Trophoblast cell (in vitro differentiated cells and primary cell): Measurements from ENCODE around the gene C1orf159.
"Not testable (repeated sequence)": the region's sequence is repeated elsewhere in the genome, so short reads cannot be mapped to it uniquely, and the experiment has no call there.

Source experiments
- DNase-seq, 2 donors: peaks; one replicate each; pipeline ENCODE4 v3.0.0-alpha.2; 2016
- H2AFZ ChIP-seq: 2 replicates; pipeline ENCODE4 v1.6.1; 2013; ENCODE audit warnings: low read length, moderate library complexity, mild to moderate bottlenecking; ENCODE audit not compliant: insufficient read depth, poor library complexity
- H2AK5ac ChIP-seq: 2 replicates; pipeline ENCODE4 v1.6.1; 2013; ENCODE audit warnings: mild to moderate bottlenecking, low read length
- H2BK120ac ChIP-seq: 2 replicates; pipeline ENCODE4 v1.6.1; 2013; ENCODE audit warnings: low read length, mild to moderate bottlenecking, moderate library complexity; ENCODE audit not compliant: insufficient read depth, poor library complexity
- H2BK12ac ChIP-seq: 2 replicates; pipeline ENCODE4 v1.6.1; 2013; ENCODE audit warnings: mild to moderate bottlenecking, low read length, moderate library complexity
- H2BK5ac ChIP-seq: 2 replicates; pipeline ENCODE4 v1.6.1; 2013; ENCODE audit warnings: low read length, low read depth, moderate library complexity, mild to moderate bottlenecking; ENCODE audit not compliant: poor library complexity
- H3K14ac ChIP-seq: 2 replicates; pipeline ENCODE4 v1.6.1; 2013; ENCODE audit warnings: mild to moderate bottlenecking, low read length
- H3K18ac ChIP-seq: 2 replicates; pipeline ENCODE4 v1.6.1; 2013; ENCODE audit warnings: mild to moderate bottlenecking, low read length
- H3K23ac ChIP-seq: 2 replicates; pipeline ENCODE4 v1.6.1; 2013; ENCODE audit warnings: low read length
- H3K27ac ChIP-seq: 2 replicates; pipeline ENCODE4 v1.5.1; 2013; ENCODE audit warnings: low read depth, mild to moderate bottlenecking, inconsistent platforms, low read length, moderate library complexity
- H3K27me3 ChIP-seq: 2 replicates; pipeline ENCODE4 v1.6.1; 2013; ENCODE audit warnings: inconsistent platforms, mild to moderate bottlenecking, low read length, moderate library complexity; ENCODE audit not compliant: insufficient read depth
- H3K36me3 ChIP-seq, 2 experiments: 1 replicate in 1 of 2; 2 replicates in 1 of 2; pipeline ENCODE4 v1.6.1; 2013; ENCODE audit warnings: low read length in 2 of 2, mild to moderate bottlenecking in 2 of 2, moderate library complexity in 1 of 2; ENCODE audit not compliant: insufficient read depth in 2 of 2, control insufficient read depth in 1 of 2
- H3K4ac ChIP-seq: 2 replicates; pipeline ENCODE4 v1.6.1; 2013; ENCODE audit warnings: low read depth, mild to moderate bottlenecking, low read length, moderate library complexity
- H3K4me1 ChIP-seq, 2 experiments: 1 replicate in 1 of 2; 2 replicates in 1 of 2; pipeline ENCODE4 v1.6.1; 2013; ENCODE audit warnings: low read length in 2 of 2, mild to moderate bottlenecking in 2 of 2, moderate library complexity in 1 of 2; ENCODE audit not compliant: insufficient read depth in 2 of 2, control insufficient read depth in 1 of 2
- H3K4me2 ChIP-seq: 2 replicates; pipeline ENCODE4 v1.6.1; 2013; ENCODE audit warnings: inconsistent platforms, mild to moderate bottlenecking, low read length, moderate library complexity
- H3K4me3 ChIP-seq: 2 replicates; pipeline ENCODE4 v1.5.1; 2013; ENCODE audit warnings: mild to moderate bottlenecking, low read depth, low read length, inconsistent platforms
- H3K79me1 ChIP-seq: one replicate; pipeline ENCODE4 v1.6.1; 2013; ENCODE audit warnings: low read length
- H3K79me2 ChIP-seq: 2 replicates; pipeline ENCODE4 v1.6.1; 2013; ENCODE audit warnings: low read length, mild to moderate bottlenecking; ENCODE audit not compliant: control insufficient read depth, insufficient read depth, poor library complexity
- H3K9ac ChIP-seq: 2 replicates; pipeline ENCODE4 v1.6.1; 2013; ENCODE audit warnings: mild to moderate bottlenecking, low read length
- H3K9me3 ChIP-seq: 2 replicates; pipeline ENCODE4 v1.6.1; 2013; ENCODE audit warnings: low read depth, mild to moderate bottlenecking, control low read depth, inconsistent platforms, low read length; ENCODE audit not compliant: insufficient read depth
- H4K12ac ChIP-seq: 2 replicates; pipeline ENCODE4 v1.6.1; 2013; ENCODE audit warnings: low read depth, mild to moderate bottlenecking, low read length, moderate library complexity
- H4K8ac ChIP-seq: 2 replicates; pipeline ENCODE4 v1.6.1; 2013; ENCODE audit warnings: low read depth, mild to moderate bottlenecking, low read length, moderate library complexity
- H4K91ac ChIP-seq: one replicate; pipeline ENCODE4 v1.6.1; 2013; ENCODE audit warnings: low read depth, mild to moderate bottlenecking, low read length, moderate library complexity
- WGBS: extraction: QIAGEN DNeasy Blood & Tissue Kit; methylation state at CpG from one replicate; pipeline ENCODE4 v1.1.7; 2013; ENCODE audit warnings: missing lambda C conversion rate; ENCODE audit not compliant: insufficient read length, insufficient coverage; ENCODE audit errors: extremely low coverage; 5-methylcytosine and 5-hydroxymethylcytosine counted together

Gene C1orf159

DNA sequence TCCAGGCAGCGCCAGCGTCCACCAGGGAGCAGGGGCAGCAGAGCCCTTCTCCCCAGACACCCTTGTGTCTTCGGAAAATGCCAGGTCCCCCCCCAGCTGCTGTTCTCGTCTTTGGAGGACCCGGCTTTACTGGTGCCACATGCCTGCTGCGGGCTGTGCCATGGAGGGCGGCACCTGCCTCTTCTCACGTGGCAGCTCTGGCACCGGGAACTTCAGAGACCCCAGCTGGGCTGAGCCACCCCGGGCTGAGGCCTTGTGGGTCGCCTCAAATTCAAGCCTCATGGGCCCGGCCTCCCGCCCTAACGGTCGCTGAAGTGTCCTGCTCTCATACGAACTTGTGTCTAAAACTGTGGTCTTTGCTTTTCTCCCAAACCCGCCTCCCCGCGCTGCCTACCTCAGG is 27.0 kb upstream of the C1orf159 start:
- no peak overlapping the region for H3K27ac ChIP-seq
- no peak for DNase-seq
- no CpG with 5 or more reads among the region's 19 CpGs for WGBS
- H3K4me2 ChIP-seq, result no peak overlapping the region
- no peak overlapping the region for H2BK5ac ChIP-seq
- H4K12ac ChIP-seq, result no peak overlapping the region
- H3K9ac ChIP-seq, result no peak overlapping the region
- peaks cover 0 to 4% of the 10 kb centered on the region in 2 experiments for H3K4me1 ChIP-seq
- H4K8ac ChIP-seq, result no peak overlapping the region
- no peak overlapping the region for H3K14ac ChIP-seq
- H3K4ac ChIP-seq, result no peak overlapping the region
- H2BK120ac ChIP-seq, result no peak overlapping the region
- no peaks in the 10 kb centered on the region for H3K79me2 ChIP-seq
- H2AK5ac ChIP-seq, result no peak overlapping the region
- H2BK12ac ChIP-seq, result no peak overlapping the region
- H4K91ac ChIP-seq, result no peak overlapping the region
- H3K27me3 ChIP-seq, result peaks cover 2% of the 10 kb centered on the region
- no peaks in the 10 kb centered on the region for H3K79me1 ChIP-seq
- no peaks in the 10 kb centered on the region for H3K36me3 ChIP-seq
- H2AFZ ChIP-seq, result no peak overlapping the region
- H3K9me3 ChIP-seq, result peaks cover 2% of the 10 kb centered on the region
- no peak overlapping the region for H3K18ac ChIP-seq
- no peak overlapping the region for H3K23ac ChIP-seq
- H3K4me3 ChIP-seq, result no peak overlapping the region

DNA sequence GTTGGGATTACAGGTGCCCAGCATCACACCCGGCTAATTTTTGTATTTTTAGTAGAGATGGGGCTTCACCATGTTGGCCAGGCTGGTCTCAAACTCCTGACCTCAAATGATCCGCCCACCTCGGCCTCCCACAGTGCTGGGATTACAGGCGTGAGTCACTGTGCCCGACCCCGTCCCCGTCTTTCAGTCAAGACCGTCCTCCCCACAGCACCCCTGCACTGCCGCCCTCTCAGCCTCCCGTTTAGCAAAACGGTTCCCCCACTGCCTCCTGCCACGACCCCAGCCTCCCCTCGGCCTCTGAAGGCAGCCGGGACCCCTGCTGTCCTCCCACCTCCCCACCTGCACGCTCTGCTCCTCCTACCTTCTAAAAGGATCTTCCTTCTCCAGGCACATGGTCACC is 26.5 kb upstream of the C1orf159 start:
- not testable (repeated sequence) for H3K4me1 ChIP-seq, H3K4me3 ChIP-seq, H3K4ac ChIP-seq, H3K79me1 ChIP-seq, H3K23ac ChIP-seq, H2AFZ ChIP-seq, H2BK120ac ChIP-seq, H3K4me2 ChIP-seq, H3K27me3 ChIP-seq, H4K91ac ChIP-seq, H2AK5ac ChIP-seq, H4K8ac ChIP-seq, H2BK5ac ChIP-seq, H3K14ac ChIP-seq, H3K18ac ChIP-seq, H3K27ac ChIP-seq, H4K12ac ChIP-seq, DNase-seq, H3K79me2 ChIP-seq, H3K9me3 ChIP-seq, H3K36me3 ChIP-seq, H2BK12ac ChIP-seq, H3K9ac ChIP-seq
- WGBS, result no CpG with 5 or more reads among the region's 15 CpGs

DNA sequence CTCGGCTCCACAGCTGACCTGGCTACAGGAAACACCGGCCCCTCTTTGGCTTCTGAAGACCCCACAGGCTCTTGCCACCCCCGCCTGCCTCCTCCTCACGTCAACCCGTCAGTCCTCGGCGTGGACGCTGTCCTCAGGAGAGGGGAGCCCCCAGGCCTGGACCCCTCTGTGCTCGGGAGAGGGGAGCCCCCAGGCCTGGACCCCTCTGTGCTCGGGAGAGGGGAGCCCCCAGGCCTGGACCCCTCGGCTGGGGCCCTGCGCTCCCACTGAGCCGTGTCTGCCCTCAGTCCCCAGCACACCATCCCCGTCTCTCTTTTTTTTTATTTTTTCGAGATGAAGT is 26.0 kb upstream of the C1orf159 start:
- Histone ChIP-seq H3K9me3 (peaks cover 3% of the 10 kb centered on the region), H3K4ac (no peak overlapping the region), H3K23ac (no peak overlapping the region), H2AFZ (no peak overlapping the region), H3K9ac (no peak overlapping the region), H3K4me3 (no peak overlapping the region), H3K4me2 (no peak overlapping the region), H3K79me2 (no peaks in the 10 kb centered on the region), H3K27me3 (peaks cover 6% of the 10 kb centered on the region), H3K14ac (no peak overlapping the region), H2BK120ac (no peak overlapping the region), H3K36me3 (no peaks in the 10 kb centered on the region), H3K4me1 (peaks cover 0 to 4% of the 10 kb centered on the region in 2 experiments), H2BK5ac (no peak overlapping the region), H3K27ac (no peak overlapping the region), H2BK12ac (no peak overlapping the region), H4K8ac (no peak overlapping the region), H4K12ac (no peak overlapping the region), H4K91ac (no peak overlapping the region), H2AK5ac (no peak overlapping the region), H3K18ac (no peak overlapping the region), H3K79me1 (no peaks in the 10 kb centered on the region)
- WGBS, result no CpG with 5 or more reads among the region's 15 CpGs
- DNase-seq, result no peak

DNA sequence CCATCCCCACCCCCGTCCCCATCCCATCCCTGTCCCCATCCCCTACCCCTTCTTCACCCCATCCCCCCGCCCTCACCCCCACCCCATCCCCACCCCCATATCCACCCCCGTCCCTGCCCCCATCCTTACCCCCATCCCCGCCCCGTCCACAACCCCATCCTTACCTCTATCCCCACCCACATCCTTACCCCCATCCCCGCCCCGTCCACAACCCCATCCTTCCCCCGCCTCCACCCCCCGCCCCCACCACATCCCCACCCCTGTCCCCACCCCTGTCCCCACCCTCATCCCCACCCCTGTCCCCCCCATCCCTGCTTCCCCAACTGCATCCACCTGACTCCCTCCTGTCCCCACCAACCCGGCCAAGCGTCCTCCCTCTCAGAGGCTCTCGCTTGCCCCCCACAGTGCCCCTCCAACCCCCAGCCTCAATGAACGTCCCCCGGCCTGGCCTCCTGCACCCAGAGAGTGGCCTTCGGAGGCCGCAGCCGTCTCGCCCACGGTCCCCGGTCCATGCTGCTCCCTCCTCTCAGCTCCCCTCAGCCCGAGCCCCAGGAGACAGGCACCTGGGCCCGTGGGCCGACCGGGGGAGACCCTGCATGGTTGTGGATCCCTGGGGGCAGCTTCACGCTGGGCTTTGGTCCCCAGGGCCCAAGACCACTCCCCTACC is 25.5 kb upstream of the C1orf159 start:
- no peak overlapping the region for H2BK5ac ChIP-seq
- no peak overlapping the region for H4K91ac ChIP-seq
- WGBS, result 100% methylated on average over 1 of the region's 25 CpGs
- DNase-seq, result no peak
- no peak overlapping the region for H3K27ac ChIP-seq
- peaks cover 6% of the 10 kb centered on the region for H3K9me3 ChIP-seq
- H4K12ac ChIP-seq, result no peak overlapping the region
- H2AFZ ChIP-seq, result no peak overlapping the region
- H3K4me3 ChIP-seq, result no peak overlapping the region
- H3K14ac ChIP-seq, result no peak overlapping the region
- H3K79me2 ChIP-seq, result no peaks in the 10 kb centered on the region
- no peak overlapping the region for H3K23ac ChIP-seq
- no peak overlapping the region for H2AK5ac ChIP-seq
- no peaks in the 10 kb centered on the region for H3K36me3 ChIP-seq
- H3K4me1 ChIP-seq, result peaks cover 0 to 4% of the 10 kb centered on the region in 2 experiments
- no peak overlapping the region for H2BK120ac ChIP-seq
- peaks cover 11% of the 10 kb centered on the region for H3K27me3 ChIP-seq
- no peak overlapping the region for H2BK12ac ChIP-seq
- H3K4ac ChIP-seq, result no peak overlapping the region
- no peak overlapping the region for H3K18ac ChIP-seq
- H3K79me1 ChIP-seq, result no peaks in the 10 kb centered on the region
- H3K4me2 ChIP-seq, result no peak overlapping the region
- no peak overlapping the region for H4K8ac ChIP-seq
- no peak overlapping the region for H3K9ac ChIP-seq
